ENCODE data around the gene CCL11. TPM values are rescaled to one million over a fixed set of nuclear protein-coding genes. Genes with fewer than 3 reads are reported as not detected.

Gene CCL11
- total and polyA plus RNA-seq, 2 of the 8 experiments (the other 6 are each of a cell fraction or from before 2014, with no cell fraction given) = not detected

DNA sequence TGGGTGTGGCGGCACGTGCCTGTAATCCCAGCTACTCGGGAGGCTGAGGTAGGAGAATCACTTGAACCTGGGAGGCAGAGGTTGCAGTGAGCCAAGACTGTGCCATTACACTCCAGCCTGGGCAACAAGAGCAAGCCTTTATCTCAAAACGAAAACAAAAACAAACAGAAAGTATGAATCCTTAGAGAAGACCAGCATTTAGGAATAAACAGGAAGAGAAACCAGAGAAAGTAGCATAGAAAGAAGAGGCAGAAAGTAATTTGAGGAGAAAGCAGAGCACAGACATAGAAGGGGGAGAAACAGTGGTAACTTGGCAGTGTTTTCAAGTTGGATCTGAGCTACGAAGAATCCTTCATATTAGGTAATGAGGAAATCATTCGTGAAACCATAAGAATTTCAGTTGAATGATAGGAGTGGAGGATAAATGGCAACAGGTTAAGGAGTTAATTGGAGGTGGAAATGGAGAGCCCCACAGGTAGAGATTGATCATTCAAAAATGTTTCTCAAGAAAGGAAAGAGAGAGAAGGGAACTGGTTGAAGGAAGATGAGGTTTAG is 40.1 kb upstream of the CCL11 start:
- no peak overlapping the region for H3K56ac ChIP-seq (replicated peaks; ENCODE audit: insufficient read length, low read depth, low read length)
- DNase-seq (ENCODE audit: low read depth in 1 of 2, low spot score in 2 of 2) = no peak
- H4K20me1 ChIP-seq (replicated peaks in 1 of 2; ENCODE audit: control insufficient read depth in 1 of 2, insufficient read depth in 2 of 2, low read length in 2 of 2) = no peaks in the 10 kb centered on the region
- H2BK15ac ChIP-seq (ENCODE audit: low read length) = no peak overlapping the region
- no peak overlapping the region for H3K4ac ChIP-seq (replicated peaks; ENCODE audit: insufficient read length, low read depth, low read length)
- H3K27ac ChIP-seq (ENCODE audit: low read depth, low read length) = no peak overlapping the region
- peaks cover 0 to 5% (median 3%) of the 10 kb centered on the region in 4 experiments; a peak in 4 of 7 replicates for H3K4me1 ChIP-seq (replicated peaks in 1 of 4; ENCODE audit: control insufficient read depth in 3 of 4, insufficient read depth in 4 of 4, low read length in 3 of 4)
- no peak overlapping the region for H4K5ac ChIP-seq (ENCODE audit: insufficient read length, low read depth, low read length)
- H3K36me3 ChIP-seq (ENCODE audit: control insufficient read depth in 2 of 4, insufficient read depth in 4 of 4, low read length in 3 of 4) = no peaks in the 10 kb centered on the region
- no peak overlapping the region for H3K9ac ChIP-seq (replicated peaks in 1 of 4; ENCODE audit: extremely low read depth in 1 of 4, low read depth in 3 of 4, low read length in 3 of 4)
- no peaks in the 10 kb centered on the region for H3K79me1 ChIP-seq (ENCODE audit: low read depth, low read length)
- ChIA-PET POLR2A (ENCODE audit: partially characterized antibody) (no interaction called here), CTCF (ENCODE audit: partially characterized antibody) (interaction anchor here (0.6 to 1.5 kb wide), 2 partner anchors 35 to 45 kb away, joined by 3 to 4 read pairs; no protein-coding TSS in a partner anchor)
- H3K23ac ChIP-seq (ENCODE audit: insufficient read length) = no peak overlapping the region
- no peak overlapping the region for H2BK5ac ChIP-seq (ENCODE audit: low read depth, low read length)
- TF ChIP-seq TBP (IDR thresholded peaks at IDR 0.05; ENCODE audit: low read depth, low read length) (no peak), BRCA1 (IDR thresholded peaks at IDR 0.05; ENCODE audit: low read depth, low read length) (no peak)
- no peak overlapping the region for H3K18ac ChIP-seq (ENCODE audit: extremely low read depth, low read length)
- H3K4me2 ChIP-seq (ENCODE audit: insufficient read depth in 1 of 2, low read depth in 2 of 2, low read length in 2 of 2) = no peak overlapping the region
- H3K9me3 ChIP-seq (ENCODE audit: insufficient read depth in 2 of 2, low read depth in 1 of 2, low read length in 1 of 2) = no peaks in the 10 kb centered on the region
- no peak overlapping the region for H2AFZ ChIP-seq (ENCODE audit: low read length)
- no peak overlapping the region for H3K14ac ChIP-seq (ENCODE audit: insufficient read length)
- H3K79me2 ChIP-seq (ENCODE audit: control insufficient read depth in 1 of 2, insufficient read depth in 2 of 2, low read length in 2 of 2) = no peaks in the 10 kb centered on the region
- H4K91ac ChIP-seq (replicated peaks; ENCODE audit: insufficient read length, low read length) = no peak overlapping the region
- H2AK5ac ChIP-seq (ENCODE audit: low read depth, low read length) = no peak overlapping the region
- H2BK120ac ChIP-seq (replicated peaks; ENCODE audit: low read depth, low read length) = no peak overlapping the region
- H3K27me3 ChIP-seq (replicated peaks in 1 of 4; ENCODE audit: control insufficient read depth in 3 of 4, extremely low read depth in 1 of 4, insufficient read depth in 3 of 4, low read length in 3 of 4) = peaks cover 0 to 3% (median 0%) of the 10 kb centered on the region in 4 experiments; a peak in 1 of 7 replicates
- no peak overlapping the region for H2BK20ac ChIP-seq (ENCODE audit: low read length)
- 94% methylated on average over 6 of the region's 6 CpGs; no CpG with 5 or more reads in 1 of the 2 experiments for WGBS, 2 experiments (ENCODE audit: extremely low coverage in 1 of 2, insufficient coverage in 1 of 2, insufficient read length in 1 of 2, insufficient replicate concordance in 2 of 2, low coverage in 1 of 2, low lambda C conversion rate in 2 of 2, missing lambda C conversion rate in 1 of 2)
- no peak overlapping the region for H2BK12ac ChIP-seq (ENCODE audit: low read depth, low read length)
- no peak overlapping the region for H3K4me3 ChIP-seq (ENCODE audit: extremely low read depth in 1 of 4, insufficient read depth in 2 of 4, low read depth in 3 of 4, low read length in 4 of 4)
- no peak for FAIRE-seq
- H4K8ac ChIP-seq (ENCODE audit: extremely low read depth, insufficient read depth, low read length) = no peak overlapping the region
- H3K23me2 ChIP-seq (ENCODE audit: low read depth, low read length) = no peaks in the 10 kb centered on the region
